CD8-positive, alpha-beta memory T cell (primary cell): ENCODE results near the gene ITPK1. TPM values are rescaled to one million over a fixed set of nuclear protein-coding genes. Genes with fewer than 3 reads are reported as not detected.

ENCODE experiments used
- CTCF ChIA-PET: fragments of 350-600 bp; sonication (Branson Sonifier 250); formaldehyde crosslinking; loops from one replicate; lab custom pipeline; 2021; ENCODE audit warnings: antibody characterized with exemption; lab: Charles Lee
- POLR2A ChIA-PET: fragments of 350-600 bp; sonication (Branson Sonifier 250); formaldehyde crosslinking; loops from one replicate; lab custom pipeline; 2021; ENCODE audit warnings: antibody characterized with exemption; lab: Charles Lee
- DNase-seq, 5 donors: peaks; one replicate each; pipeline versions ENCODE4 v3.0.0 to v3.0.0-alpha.2; 2020 to 2022; ENCODE audit warnings: mixed read lengths in 1 of 5
- H3K27ac ChIP-seq: one replicate; pipeline ENCODE4 v1.7.0; 2013; ENCODE audit warnings: low read depth, mild to moderate bottlenecking, low read length, moderate library complexity
- H3K27me3 ChIP-seq: 2 replicates; pipeline ENCODE4 v1.7.0; 2013; ENCODE audit warnings: low read length, mild to moderate bottlenecking; ENCODE audit not compliant: insufficient read depth, poor library complexity, severe bottlenecking
- H3K36me3 ChIP-seq: 2 replicates; pipeline ENCODE4 v1.7.0; 2013; ENCODE audit warnings: mild to moderate bottlenecking, low read length, moderate library complexity; ENCODE audit not compliant: insufficient read depth
- H3K4me1 ChIP-seq: 2 replicates; pipeline ENCODE4 v1.7.0; 2013; ENCODE audit warnings: mild to moderate bottlenecking, low read length, moderate library complexity; ENCODE audit not compliant: insufficient read depth
- H3K4me3 ChIP-seq: 2 replicates; pipeline ENCODE4 v1.7.0; 2013; ENCODE audit warnings: mild to moderate bottlenecking, low read length
- H3K9me3 ChIP-seq: 2 replicates; pipeline ENCODE4 v1.7.0; 2013; ENCODE audit warnings: mild to moderate bottlenecking, low read length
- H3K27ac Mint-ChIP-seq, 8 donors: one replicate each; pipeline ENCODE4 v1.8.0; 2020 to 2021; ENCODE audit warnings: mixed read lengths in 8 of 8, mild to moderate bottlenecking in 6 of 8, inconsistent platforms in 3 of 8, moderate library complexity in 3 of 8
- H3K27me3 Mint-ChIP-seq, 2 donors: one replicate each; pipeline ENCODE4 v1.8.0; 2020 to 2021; ENCODE audit warnings: mixed read lengths in 2 of 2, mild to moderate bottlenecking in 1 of 2, moderate library complexity in 1 of 2
- H3K36me3 Mint-ChIP-seq, 3 donors: one replicate each; pipeline ENCODE4 v1.8.0; 2020 to 2021; ENCODE audit warnings: mixed read lengths in 3 of 3, inconsistent platforms in 1 of 3, mild to moderate bottlenecking in 1 of 3
- H3K4me1 Mint-ChIP-seq, 3 donors: one replicate each; pipeline ENCODE4 v1.8.0; 2020 to 2021; ENCODE audit warnings: mixed read lengths in 3 of 3, inconsistent platforms in 1 of 3, mild to moderate bottlenecking in 1 of 3
- H3K4me3 Mint-ChIP-seq, 7 donors: one replicate each; pipeline ENCODE4 v1.8.0; 2020 to 2021; ENCODE audit warnings: mixed read lengths in 7 of 7, mild to moderate bottlenecking in 6 of 7, moderate library complexity in 4 of 7, inconsistent platforms in 2 of 7
- H3K9me3 Mint-ChIP-seq, 5 donors: one replicate each; pipeline ENCODE4 v1.8.0; 2020 to 2022; ENCODE audit warnings: mixed read lengths in 5 of 5, mild to moderate bottlenecking in 3 of 5, moderate library complexity in 2 of 5, inconsistent platforms in 1 of 5
- polyA plus RNA-seq: library from polyadenylated mRNA; unstranded; fragments of 300-500 nt; fragmentation: Illumina TruSeq; gene quantifications from one replicate; pipeline ENCODE4 v1.2.3, GENCODE V29; 2021
- total RNA-seq, 2 experiments: library from RNA; stranded (reverse); gene quantifications; one replicate each; pipeline ENCODE4 v1.2.3, GENCODE V29; 2021

The ITPK1 gene
- total and polyA plus RNA-seq, 3 experiments from 2014 or later: 40.4 to 75.1 (median 66.1) TPM

- H3K9me3 ChIP-seq: no peaks in the 10 kb centered on the region
- Mint-ChIP-seq H3K9me3 (no peaks in the 10 kb centered on the region), H3K4me1 (peaks cover 19 to 39% (median 31%) of the 10 kb centered on the region in 3 donors), H3K4me3 (no peak overlapping the region), H3K27me3 (no peaks in the 10 kb centered on the region), H3K27ac (peak overlapping the region in 1 of 8 donors; percentile 76), H3K36me3 (peaks cover 0 to 5% (median 5%) of the 10 kb centered on the region in 3 donors)
- ChIA-PET CTCF (interaction anchor here (1.1 kb wide), 1 partner anchor 9 kb away, joined by 3 read pairs; no protein-coding TSS in a partner anchor), POLR2A (no interaction called here)
- DNase-seq: peak in 1 of 5 donors; percentile 52
- no peak overlapping the region for H3K4me3 ChIP-seq
- H3K4me1 ChIP-seq: no peaks in the 10 kb centered on the region
- no peaks in the 10 kb centered on the region for H3K36me3 ChIP-seq
- no peak overlapping the region for H3K27ac ChIP-seq
- H3K27me3 ChIP-seq: no peaks in the 10 kb centered on the region
Measured at GRCh38 chr14:93025055-93025454, 90.7 kb downstream of the ITPK1 start.

GRCh38 chr14:93024493-93024892, 91.2 kb downstream of the ITPK1 start:
- POLR2A ChIA-PET: no interaction called here
- no peaks in the 10 kb centered on the region for H3K36me3 ChIP-seq
- Mint-ChIP-seq H3K4me1 (peaks cover 19 to 39% (median 30%) of the 10 kb centered on the region in 3 donors), H3K27ac (peak overlapping the region in 3 of 8 donors; percentile 7 to 57 (median 36)), H3K9me3 (no peaks in the 10 kb centered on the region), H3K27me3 (no peaks in the 10 kb centered on the region), H3K4me3 (no peak overlapping the region), H3K36me3 (peaks cover 0 to 5% (median 4%) of the 10 kb centered on the region in 3 donors)
- DNase-seq: no peak
- no peak overlapping the region for H3K27ac ChIP-seq
- no peak overlapping the region for H3K4me3 ChIP-seq
- H3K4me1 ChIP-seq: no peaks in the 10 kb centered on the region
- CTCF ChIA-PET: interaction anchor here (1.3 kb wide), 1 partner anchor 10 kb away, joined by 3 read pairs; no protein-coding TSS in a partner anchor
- H3K9me3 ChIP-seq: no peaks in the 10 kb centered on the region
- no peaks in the 10 kb centered on the region for H3K27me3 ChIP-seq

GRCh38 chr14:93023802-93024434, 91.8 kb downstream of the ITPK1 start:
- H3K4me3 ChIP-seq: no peak overlapping the region
- H3K9me3 ChIP-seq: no peaks in the 10 kb centered on the region
- Mint-ChIP-seq H3K27me3 (no peaks in the 10 kb centered on the region), H3K36me3 (peaks cover 0 to 5% (median 4%) of the 10 kb centered on the region in 3 donors), H3K4me3 (no peak overlapping the region), H3K9me3 (no peaks in the 10 kb centered on the region), H3K4me1 (peaks cover 19 to 39% (median 30%) of the 10 kb centered on the region in 3 donors), H3K27ac (peak overlapping the region in 2 of 8 donors; percentile 13 to 89)
- H3K4me1 ChIP-seq: no peaks in the 10 kb centered on the region
- H3K27me3 ChIP-seq: no peaks in the 10 kb centered on the region
- no peak overlapping the region for H3K27ac ChIP-seq
- ChIA-PET POLR2A (no interaction called here), CTCF (interaction anchor here (0.9 to 1.3 kb wide), 2 partner anchors 10 to 72 kb away, joined by 3 read pairs; no protein-coding TSS in a partner anchor)
- H3K36me3 ChIP-seq: no peaks in the 10 kb centered on the region
- DNase-seq: no peak

- H3K27me3 ChIP-seq: no peaks in the 10 kb centered on the region
- DNase-seq: no peak
- ChIA-PET CTCF (no interaction called here), POLR2A (no interaction called here)
- Mint-ChIP-seq H3K9me3 (no peaks in the 10 kb centered on the region), H3K27ac (no peak overlapping the region), H3K36me3 (peaks cover 0 to 7% (median 4%) of the 10 kb centered on the region in 3 donors), H3K4me1 (peaks cover 22 to 44% (median 30%) of the 10 kb centered on the region in 3 donors), H3K27me3 (no peaks in the 10 kb centered on the region), H3K4me3 (no peak overlapping the region)
- H3K36me3 ChIP-seq: no peaks in the 10 kb centered on the region
- H3K4me3 ChIP-seq: no peak overlapping the region
- no peaks in the 10 kb centered on the region for H3K9me3 ChIP-seq
- no peak overlapping the region for H3K27ac ChIP-seq
- no peaks in the 10 kb centered on the region for H3K4me1 ChIP-seq
Measured at GRCh38 chr14:93023039-93023438, 92.7 kb downstream of the ITPK1 start.

GRCh38 chr14:93019970-93020369, 95.8 kb downstream of the ITPK1 start:
- H3K36me3 Mint-ChIP-seq: peaks cover 0 to 24% (median 2%) of the 10 kb centered on the region in 3 donors
- Histone ChIP-seq H3K9me3 (no peaks in the 10 kb centered on the region), H3K27me3 (no peaks in the 10 kb centered on the region)

GRCh38 chr14:93019367-93019843, 96.3 kb downstream of the ITPK1 start:
- peaks cover 0 to 28% (median 2%) of the 10 kb centered on the region in 3 donors for H3K36me3 Mint-ChIP-seq
- H3K27ac Mint-ChIP-seq: no peak overlapping the region
- POLR2A ChIA-PET: no interaction called here
- no peaks in the 10 kb centered on the region for H3K36me3 ChIP-seq
- H3K27me3 Mint-ChIP-seq: no peaks in the 10 kb centered on the region
- no peak overlapping the region for H3K4me3 ChIP-seq
- H3K27ac ChIP-seq: no peak overlapping the region
- H3K9me3 Mint-ChIP-seq: no peaks in the 10 kb centered on the region
- DNase-seq: no peak
- H3K4me1 ChIP-seq: no peaks in the 10 kb centered on the region
- H3K27me3 ChIP-seq: no peaks in the 10 kb centered on the region
- no peak overlapping the region for H3K4me3 Mint-ChIP-seq
- CTCF ChIA-PET: no interaction called here
- H3K9me3 ChIP-seq: no peaks in the 10 kb centered on the region
- H3K4me1 Mint-ChIP-seq: peaks cover 16 to 46% (median 18%) of the 10 kb centered on the region in 3 donors

More at GRCh38 chr14:93019970-93020369, 95.8 kb downstream of the ITPK1 start:
- DNase-seq: no peak
- H3K9me3 Mint-ChIP-seq: no peaks in the 10 kb centered on the region
- ChIA-PET CTCF (no interaction called here), POLR2A (no interaction called here)
- no peak overlapping the region for H3K27ac ChIP-seq
- H3K4me3 ChIP-seq: no peak overlapping the region
- no peaks in the 10 kb centered on the region for H3K4me1 ChIP-seq
- H3K4me1 Mint-ChIP-seq: peaks cover 13 to 43% (median 16%) of the 10 kb centered on the region in 3 donors
- H3K36me3 ChIP-seq: no peaks in the 10 kb centered on the region
- no peaks in the 10 kb centered on the region for H3K27me3 Mint-ChIP-seq
- peak overlapping the region in 1 of 8 donors; percentile 19 for H3K27ac Mint-ChIP-seq
- no peak overlapping the region for H3K4me3 Mint-ChIP-seq

- Mint-ChIP-seq H3K27ac (no peak overlapping the region), H3K9me3 (no peaks in the 10 kb centered on the region), H3K4me3 (no peak overlapping the region), H3K36me3 (peaks cover 0 to 32% (median 2%) of the 10 kb centered on the region in 3 donors), H3K27me3 (no peaks in the 10 kb centered on the region), H3K4me1 (peaks cover 20 to 52% (median 24%) of the 10 kb centered on the region in 3 donors)
- Histone ChIP-seq H3K9me3 (no peaks in the 10 kb centered on the region), H3K36me3 (no peaks in the 10 kb centered on the region), H3K27me3 (no peaks in the 10 kb centered on the region), H3K4me3 (no peak overlapping the region), H3K27ac (no peak overlapping the region), H3K4me1 (peaks cover 6% of the 10 kb centered on the region)
- POLR2A ChIA-PET: no interaction called here
- CTCF ChIA-PET: no interaction called here
- DNase-seq: no peak
Measured at GRCh38 chr14:93018366-93018765, 97.4 kb downstream of the ITPK1 start.

- no peaks in the 10 kb centered on the region for H3K9me3 Mint-ChIP-seq
- peak overlapping the region in 1 of 8 donors; percentile 50 for H3K27ac Mint-ChIP-seq
- Histone ChIP-seq H3K27ac (no peak overlapping the region), H3K4me3 (no peak overlapping the region), H3K36me3 (no peaks in the 10 kb centered on the region), H3K27me3 (no peaks in the 10 kb centered on the region), H3K9me3 (no peaks in the 10 kb centered on the region), H3K4me1 (peaks cover 9% of the 10 kb centered on the region)
- no peak overlapping the region for H3K4me3 Mint-ChIP-seq
- H3K4me1 Mint-ChIP-seq: peaks cover 23 to 53% (median 26%) of the 10 kb centered on the region in 3 donors
- H3K27me3 Mint-ChIP-seq: no peaks in the 10 kb centered on the region
- ChIA-PET POLR2A (no interaction called here), CTCF (no interaction called here)
- peaks cover 0 to 32% (median 2%) of the 10 kb centered on the region in 3 donors for H3K36me3 Mint-ChIP-seq
- no peak for DNase-seq
Measured at GRCh38 chr14:93017898-93018297, 97.8 kb downstream of the ITPK1 start.
